Upper lobe of right lung (tissue), 1 donor: Measurements from ENCODE around the gene DNAJC4. TPM values are rescaled to one million over a fixed set of nuclear protein-coding genes. Genes with fewer than 3 reads are reported as not detected.
"Not testable (repeated sequence)": the region's sequence is repeated elsewhere in the genome, so short reads cannot be mapped to it uniquely, and the experiment has no call there.

ENCODE experiments used
- ATAC-seq: fragments of 200-7000 bp; cut with Tn5 transposase; one replicate; pipeline ENCODE4 v1.9.1; 2020; ENCODE audit warnings: mild to moderate bottlenecking, moderate library complexity
- DNase-seq: peaks from one replicate; pipeline ENCODE4 v3.0.0-alpha.2; 2020
- H3K27ac ChIP-seq: fragments of 200-600 bp; one replicate; pipeline ENCODE4 v1.8.0; 2022
- H3K27me3 ChIP-seq: fragments of 200-600 bp; one replicate; pipeline ENCODE4 v1.8.0; 2022; ENCODE audit warnings: mild to moderate bottlenecking
- H3K36me3 ChIP-seq: fragments of 200-600 bp; one replicate; pipeline ENCODE4 v1.8.0; 2022
- H3K4me1 ChIP-seq: fragments of 200-600 bp; one replicate; pipeline ENCODE4 v1.8.0; 2022
- H3K4me3 ChIP-seq: fragments of 200-600 bp; one replicate; pipeline ENCODE4 v1.8.0; 2022; ENCODE audit warnings: mild to moderate bottlenecking
- H3K9me3 ChIP-seq: fragments of 200-600 bp; one replicate; pipeline ENCODE4 v1.8.0; 2022
- intact Hi-C: fragments of 100-400 bp; cut with DNase I; formaldehyde crosslinking; loops from one replicate; pipeline ENCODE4 v1.11.0; 2022
- total RNA-seq: library from RNA; stranded (reverse); fragmentation: NEBNext Ultra II Directional; extraction: Animal tissue kit (Norgen Biotek cat#: 25700); gene quantifications from one replicate; pipeline ENCODE4 v1.2.1, GENCODE V29; 2021
- TF ChIP-seq, protein P1 (sequence below): fragments of 200-600 bp; IDR thresholded peaks from one replicate; pipeline ENCODE4 v1.8.0; 2022; ENCODE audit warnings: antibody characterized with exemption
- donor health status: DM: no; HTN: yes; CAD: no; lungs with severe emphysema.

DNAJC4 gene
- total RNA-seq, 1 donor from 2014 or later, result 36.4 TPM

DNA sequence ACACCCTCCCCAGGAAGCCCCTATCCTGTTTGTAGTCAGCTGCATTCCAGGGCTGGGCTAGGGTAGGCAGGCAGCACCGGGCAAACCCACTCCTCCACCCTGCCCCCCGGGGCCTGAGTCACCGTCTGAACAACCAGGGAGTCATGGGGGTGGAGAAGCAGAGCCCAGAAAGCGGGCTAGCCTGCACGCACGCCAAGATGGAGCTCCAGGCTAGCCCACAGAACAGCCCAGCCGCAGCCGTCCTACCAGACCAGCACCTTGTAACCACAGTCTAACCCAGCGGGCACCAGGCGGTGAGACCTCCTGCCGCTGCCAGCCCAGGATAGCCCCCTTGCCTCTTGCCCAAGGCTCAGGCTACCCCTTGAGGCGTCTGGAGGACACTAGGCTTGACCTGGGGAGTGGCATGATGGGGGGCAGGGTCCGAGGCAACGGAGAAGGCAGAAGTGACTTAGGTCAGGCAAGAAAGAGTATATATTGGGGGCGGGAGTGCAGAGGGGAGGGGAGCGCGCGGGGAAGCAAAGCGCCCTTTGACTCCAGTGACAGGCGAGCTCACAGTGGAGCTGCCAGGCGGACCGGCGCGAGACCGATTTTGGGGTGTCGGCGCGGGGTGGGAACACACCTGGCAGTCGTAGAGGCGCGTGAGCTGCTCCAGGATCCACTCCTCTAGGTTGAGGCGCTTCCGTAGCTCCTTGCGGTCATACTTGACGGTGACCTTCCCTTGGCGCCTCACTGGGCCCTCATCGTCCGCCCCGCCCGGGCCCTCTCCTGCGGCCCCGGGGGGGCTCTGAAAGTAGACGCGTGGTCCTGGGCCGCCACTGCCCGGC lies 15.7 kb downstream of the DNAJC4 start:
- DNase-seq (peak; percentile 85), ATAC-seq (no peak)
- Histone ChIP-seq H3K4me1 (peaks cover 28% of the 10 kb centered on the region), H3K27ac (peak overlapping the region; percentile 66), H3K27me3 (no peaks in the 10 kb centered on the region), H3K36me3 (peaks cover 13% of the 10 kb centered on the region), H3K4me3 (peak overlapping the region; percentile 73), H3K9me3 (no peaks in the 10 kb centered on the region)
- intact Hi-C loops, result no loop called here
- TF ChIP-seq, protein P1, sequence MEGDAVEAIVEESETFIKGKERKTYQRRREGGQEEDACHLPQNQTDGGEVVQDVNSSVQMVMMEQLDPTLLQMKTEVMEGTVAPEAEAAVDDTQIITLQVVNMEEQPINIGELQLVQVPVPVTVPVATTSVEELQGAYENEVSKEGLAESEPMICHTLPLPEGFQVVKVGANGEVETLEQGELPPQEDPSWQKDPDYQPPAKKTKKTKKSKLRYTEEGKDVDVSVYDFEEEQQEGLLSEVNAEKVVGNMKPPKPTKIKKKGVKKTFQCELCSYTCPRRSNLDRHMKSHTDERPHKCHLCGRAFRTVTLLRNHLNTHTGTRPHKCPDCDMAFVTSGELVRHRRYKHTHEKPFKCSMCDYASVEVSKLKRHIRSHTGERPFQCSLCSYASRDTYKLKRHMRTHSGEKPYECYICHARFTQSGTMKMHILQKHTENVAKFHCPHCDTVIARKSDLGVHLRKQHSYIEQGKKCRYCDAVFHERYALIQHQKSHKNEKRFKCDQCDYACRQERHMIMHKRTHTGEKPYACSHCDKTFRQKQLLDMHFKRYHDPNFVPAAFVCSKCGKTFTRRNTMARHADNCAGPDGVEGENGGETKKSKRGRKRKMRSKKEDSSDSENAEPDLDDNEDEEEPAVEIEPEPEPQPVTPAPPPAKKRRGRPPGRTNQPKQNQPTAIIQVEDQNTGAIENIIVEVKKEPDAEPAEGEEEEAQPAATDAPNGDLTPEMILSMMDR, result no peak

DNA sequence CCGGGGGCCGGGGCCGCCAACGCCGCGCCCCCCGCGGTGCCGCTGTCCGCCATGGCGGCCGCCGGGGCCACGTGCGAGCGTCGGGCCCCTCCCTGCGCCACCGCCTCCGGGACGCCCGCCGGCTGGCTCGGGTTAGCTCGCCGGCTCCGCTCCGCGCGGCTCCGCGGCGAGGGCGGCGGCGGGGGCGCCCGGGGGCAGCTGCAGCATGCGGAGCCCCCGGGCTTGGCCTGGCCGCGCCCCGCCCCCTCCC lies 16.2 kb downstream of the DNAJC4 start:
- Histone ChIP-seq H3K36me3 (peaks cover 13% of the 10 kb centered on the region), H3K4me3 (peak overlapping the region; percentile 80), H3K4me1 (peaks cover 29% of the 10 kb centered on the region)
- H3K9me3 ChIP-seq, H3K27me3 ChIP-seq, intact Hi-C loops, DNase-seq, H3K27ac ChIP-seq: not testable (repeated sequence)
- ATAC-seq, result peak; percentile 0

DNA sequence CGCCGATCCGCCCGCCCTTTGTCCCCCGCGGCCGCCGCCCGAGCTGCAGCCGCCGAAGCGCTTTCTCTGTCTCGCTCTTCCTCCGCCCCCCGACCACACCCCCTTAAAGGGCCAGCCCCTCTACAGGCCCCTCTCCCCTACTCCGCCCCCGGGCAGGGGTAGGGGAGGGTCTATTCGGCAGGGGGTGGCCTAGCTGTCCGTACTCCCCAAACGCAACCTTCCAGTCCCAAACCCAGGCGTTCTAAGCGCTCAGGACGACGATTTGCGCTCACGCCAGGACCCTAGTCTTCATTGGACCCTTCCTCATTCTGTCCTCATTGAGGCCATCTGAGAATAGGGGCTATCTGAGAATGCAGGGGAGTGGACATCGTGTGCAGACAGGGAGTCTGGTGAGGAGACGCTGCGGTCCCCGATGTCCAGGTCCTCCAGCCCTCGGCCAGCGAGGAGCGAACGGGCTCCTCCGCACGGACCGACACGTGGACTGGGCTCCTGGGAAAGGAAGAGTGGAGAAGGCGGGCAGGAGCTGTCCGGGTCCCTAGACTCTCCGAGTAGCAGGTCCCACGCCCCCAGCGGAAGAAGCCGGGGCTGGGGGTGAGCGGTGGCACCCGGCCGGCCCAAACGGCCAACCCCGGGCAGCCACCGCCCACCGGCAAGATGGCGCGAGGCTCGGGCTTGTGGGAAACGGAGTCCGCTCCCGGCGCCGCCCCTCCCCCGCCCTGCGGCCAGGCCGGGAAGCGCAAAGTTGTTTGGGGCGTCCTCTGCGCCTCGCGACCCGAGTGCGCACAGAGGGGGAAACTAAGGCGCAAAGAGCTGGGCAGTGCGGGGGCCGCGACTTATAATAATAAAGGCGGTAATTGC lies 16.8 kb downstream of the DNAJC4 start, which contains the start of gene PPP1R14B:
Gene PPP1R14B, minus strand, starts transcription at position 73 of the 858 bp plus-strand sequence. CDS start 270 bp downstream, outside the sequence.
- no peaks in the 10 kb centered on the region for H3K9me3 ChIP-seq
- intact Hi-C loops, result no loop called here
- H3K36me3 ChIP-seq, result peaks cover 13% of the 10 kb centered on the region
- TF ChIP-seq, protein P1, result no peak
- peak within 1 kb of the TSS; percentile 66 for H3K27ac ChIP-seq
- H3K4me3 ChIP-seq, result peak within 1 kb of the TSS; percentile 80
- no peaks in the 10 kb centered on the region for H3K27me3 ChIP-seq
- peak; percentile 94 for DNase-seq
- H3K4me1 ChIP-seq, result peaks cover 28% of the 10 kb centered on the region
- peak; percentile 81 for ATAC-seq

DNA sequence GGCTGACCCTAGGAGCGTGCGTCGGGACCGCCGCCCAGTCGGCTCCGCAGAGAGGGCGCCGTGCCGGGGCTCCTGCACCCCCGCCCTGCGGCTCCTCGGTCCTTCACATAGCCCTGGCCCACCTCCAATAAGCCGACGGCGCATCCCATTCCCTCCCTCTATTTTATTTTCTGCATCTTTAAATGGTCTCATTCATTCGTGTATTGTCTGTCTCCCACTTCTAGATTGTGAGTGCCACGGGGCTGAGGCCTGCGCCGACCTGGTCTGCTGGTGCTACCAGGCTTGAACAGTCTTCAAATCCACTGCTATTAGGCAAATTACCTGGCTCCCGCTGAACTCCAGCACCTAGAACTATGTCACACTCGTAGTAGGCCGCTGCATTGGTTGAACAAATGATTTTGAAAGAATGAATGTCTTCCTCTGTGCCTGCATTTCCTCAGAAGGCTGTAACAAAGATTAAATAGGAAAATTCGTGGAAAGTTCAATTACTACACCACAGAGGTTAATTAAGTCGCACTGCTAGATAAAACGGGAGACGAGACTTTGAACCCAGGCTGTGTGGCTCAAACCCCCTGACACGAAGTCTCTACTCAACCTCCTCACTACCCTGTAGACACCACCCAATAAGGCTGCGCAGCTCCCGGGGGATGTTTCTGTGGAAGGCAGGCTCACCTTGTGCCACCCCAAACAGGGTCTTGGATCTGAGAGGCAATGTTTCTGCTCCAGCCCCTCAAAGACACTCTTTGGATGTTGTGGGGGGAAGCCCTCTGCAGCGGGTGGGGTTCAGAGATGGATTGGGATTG lies 17.6 kb downstream of the DNAJC4 start:
- peaks cover 24% of the 10 kb centered on the region for H3K4me1 ChIP-seq
- H3K9me3 ChIP-seq, result no peaks in the 10 kb centered on the region
- DNase-seq (no peak), ATAC-seq (peak; percentile 0)
- peak overlapping the region; percentile 63 for H3K27ac ChIP-seq
- no peaks in the 10 kb centered on the region for H3K27me3 ChIP-seq
- peaks cover 13% of the 10 kb centered on the region for H3K36me3 ChIP-seq
- intact Hi-C loops, result no loop called here
- H3K4me3 ChIP-seq, result peak overlapping the region; percentile 80
- TF ChIP-seq, protein P1, result no peak

DNA sequence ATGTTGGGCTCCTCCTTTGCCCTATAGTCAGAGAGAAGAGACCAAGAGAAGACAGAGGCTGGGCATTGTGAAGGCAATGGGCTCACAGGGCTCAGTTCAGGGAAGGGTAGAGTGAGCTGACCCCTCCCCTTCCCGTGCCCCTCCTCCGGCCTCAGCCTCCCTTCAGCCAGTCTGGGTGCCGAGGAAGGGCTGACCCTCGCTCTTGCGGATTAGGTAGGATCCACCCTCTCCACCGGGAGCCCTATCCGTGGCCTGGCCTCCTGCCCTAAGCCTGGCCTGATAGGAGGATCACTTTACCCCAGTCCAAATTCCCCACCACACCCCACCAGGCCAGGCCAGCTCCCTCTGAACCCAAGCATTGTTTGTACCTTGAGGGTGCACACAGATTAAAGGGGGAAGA lies 18.2 kb downstream of the DNAJC4 start:
- no peaks in the 10 kb centered on the region for H3K27me3 ChIP-seq
- no peak for DNase-seq
- H3K27ac ChIP-seq, result no peak overlapping the region
- H3K4me3 ChIP-seq, result no peak overlapping the region
- TF ChIP-seq, protein P1, result no peak
- peaks cover 6% of the 10 kb centered on the region for H3K36me3 ChIP-seq
- no peak for ATAC-seq
- no peaks in the 10 kb centered on the region for H3K9me3 ChIP-seq
- intact Hi-C loops, result no loop called here
- H3K4me1 ChIP-seq, result peaks cover 27% of the 10 kb centered on the region
